GM12892 (cell line): Measurements from ENCODE around the gene C5AR2.

Source experiments
- POLR2A ChIP-seq: IDR thresholded peaks from 2 replicates; pipeline ENCODE4 v1.6.1; 2011; ENCODE audit warnings: low read depth, low read length, control low read depth
- POLR2AphosphoS5 ChIP-seq: IDR thresholded peaks from 2 replicates; pipeline ENCODE4 v1.6.1; 2011; ENCODE audit warnings: low read depth, low read length, control low read depth

DNA sequence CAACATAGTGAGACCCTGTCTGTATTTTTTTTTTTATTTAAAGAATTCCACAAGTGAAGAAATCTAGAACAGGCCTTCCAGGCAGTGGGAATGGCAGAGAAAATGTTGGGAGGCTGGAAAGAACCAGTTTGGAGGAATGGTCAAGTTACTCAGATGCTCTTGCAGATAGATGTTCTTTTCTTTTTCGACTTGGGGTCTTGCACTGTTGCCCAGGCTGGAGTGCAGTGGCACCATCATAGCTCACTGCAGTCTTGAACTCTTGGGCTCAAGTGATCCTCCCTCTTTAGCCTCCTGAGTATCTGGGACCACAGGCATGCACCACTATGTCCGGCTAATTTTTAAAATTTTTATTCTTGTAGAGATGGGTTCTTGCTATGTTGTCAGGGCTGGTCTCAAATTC is 21.7 kb upstream of the C5AR2 start:
- TF ChIP-seq POLR2AphosphoS5 (no peak), POLR2A (no peak)
